OCI-LY1 (cell line): ENCODE results near the gene NUMB.

Experiments used
- H2AFZ ChIP-seq: fragments of 200-600 bp; sonication (generic), shearing (Covaris generic); 2 replicates; pipeline ENCODE4 v1.6.0; 2014; ENCODE audit warnings: antibody characterized with exemption, mild to moderate bottlenecking, low read length
- H3F3A ChIP-seq: fragments of 200-600 bp; sonication (generic), shearing (Covaris generic); 2 replicates; pipeline ENCODE4 v1.6.0; 2014; ENCODE audit warnings: mild to moderate bottlenecking, antibody characterized with exemption, low read length, moderate library complexity; ENCODE audit not compliant: insufficient read depth
- H3K27ac ChIP-seq: fragments of 200-600 bp; sonication (generic); 2 replicates; pipeline ENCODE4 v1.5.1; 2014; ENCODE audit warnings: low read length, mixed run types, mild to moderate bottlenecking, low read depth; ENCODE audit not compliant: poor library complexity, severe bottlenecking
- H3K27me3 ChIP-seq: fragments of 200-600 bp; sonication (generic); 2 replicates; pipeline ENCODE4 v1.6.0; 2014; ENCODE audit warnings: antibody characterized with exemption, mild to moderate bottlenecking, low read length, moderate library complexity; ENCODE audit not compliant: insufficient read depth
- H3K36me3 ChIP-seq: fragments of 200-600 bp; sonication (generic); 2 replicates; pipeline ENCODE4 v1.6.1; 2014; ENCODE audit warnings: mild to moderate bottlenecking, antibody characterized with exemption, low read length, moderate library complexity, mixed read lengths; ENCODE audit not compliant: insufficient read depth
- H3K4me1 ChIP-seq: fragments of 200-600 bp; sonication (generic); 2 replicates; pipeline ENCODE4 v1.5.1; 2014; ENCODE audit warnings: mild to moderate bottlenecking, low read length, moderate library complexity; ENCODE audit not compliant: insufficient read depth, severe bottlenecking
- H3K4me2 ChIP-seq: fragments of 200-600 bp; sonication (generic), shearing (Covaris generic); 2 replicates; pipeline ENCODE4 v1.6.1; 2014; ENCODE audit warnings: low read length
- H3K4me3 ChIP-seq: fragments of 200-600 bp; sonication (generic); 2 replicates; pipeline ENCODE4 v1.5.1; 2014; ENCODE audit warnings: low read length, low read depth, mild to moderate bottlenecking, mixed read lengths; ENCODE audit not compliant: poor library complexity, severe bottlenecking
- H3K79me2 ChIP-seq: fragments of 200-600 bp; shearing (Covaris generic); 2 replicates; pipeline ENCODE4 v1.6.1; 2016; ENCODE audit warnings: mixed run types, low read length, mixed read lengths; ENCODE audit not compliant: insufficient read depth
- H3K9ac ChIP-seq: fragments of 200-600 bp; sonication (generic), shearing (Covaris generic); 2 replicates; pipeline ENCODE4 v1.6.1; 2014; ENCODE audit warnings: mild to moderate bottlenecking, low read length, mixed read lengths
- H3K9me2 ChIP-seq: fragments of 200-600 bp; sonication (generic), shearing (Covaris generic); 2 replicates; pipeline ENCODE4 v1.6.1; 2014; ENCODE audit warnings: low read depth, mild to moderate bottlenecking, low read length, mixed read lengths
- H3K9me3 ChIP-seq: fragments of 200-600 bp; shearing (Covaris generic); 2 replicates; pipeline ENCODE4 v1.6.1; 2014; ENCODE audit warnings: low read length, mixed read lengths
- H4K20me1 ChIP-seq: fragments of 200-600 bp; sonication (generic), shearing (Covaris generic); 2 replicates; pipeline ENCODE4 v1.6.0; 2016; ENCODE audit warnings: mild to moderate bottlenecking, low read length; ENCODE audit not compliant: insufficient read depth
- EZH2 ChIP-seq: fragments of 200-600 bp; sonication (generic), shearing (Covaris generic); IDR thresholded peaks from 2 replicates; pipeline ENCODE4 v1.8.0; 2017; ENCODE audit warnings: borderline replicate concordance, mixed run types, mild to moderate bottlenecking, antibody characterized with exemption, low read length, moderate library complexity, mixed read lengths
- TF ChIP-seq, protein P1 (sequence below): fragments of 200-600 bp; sonication (generic), shearing (Covaris generic); IDR thresholded peaks from 2 replicates; pipeline ENCODE4 v1.5.1; 2017; ENCODE audit warnings: mild to moderate bottlenecking, antibody characterized with exemption, low read length, moderate library complexity, mixed read lengths

NUMB gene

DNA sequence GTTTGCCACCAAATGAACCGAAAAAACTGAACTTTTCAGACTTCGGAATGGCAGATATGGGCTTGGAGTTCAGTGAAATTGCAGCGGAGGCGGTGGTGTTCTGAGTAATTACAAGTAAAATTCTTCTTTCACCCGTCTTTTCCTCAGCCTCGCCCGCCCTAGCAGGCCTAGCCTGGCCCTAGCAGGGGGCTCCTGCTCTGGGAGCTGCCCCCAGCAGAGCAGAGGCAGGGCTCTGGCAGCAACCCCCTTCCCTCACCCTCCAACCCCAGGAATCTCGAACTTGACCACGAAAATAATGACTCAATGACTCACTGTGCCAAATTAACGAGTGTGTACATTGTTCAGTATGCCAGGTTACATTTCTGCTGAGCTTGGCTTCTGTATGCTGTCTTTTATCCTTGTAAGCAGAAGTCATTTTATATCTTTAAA, 219.9 kb downstream of the NUMB start:
- H3K4me3 ChIP-seq: peak overlapping the region; percentile 52
- no peaks in the 10 kb centered on the region for H3K9me3 ChIP-seq
- TF ChIP-seq, protein P1, sequence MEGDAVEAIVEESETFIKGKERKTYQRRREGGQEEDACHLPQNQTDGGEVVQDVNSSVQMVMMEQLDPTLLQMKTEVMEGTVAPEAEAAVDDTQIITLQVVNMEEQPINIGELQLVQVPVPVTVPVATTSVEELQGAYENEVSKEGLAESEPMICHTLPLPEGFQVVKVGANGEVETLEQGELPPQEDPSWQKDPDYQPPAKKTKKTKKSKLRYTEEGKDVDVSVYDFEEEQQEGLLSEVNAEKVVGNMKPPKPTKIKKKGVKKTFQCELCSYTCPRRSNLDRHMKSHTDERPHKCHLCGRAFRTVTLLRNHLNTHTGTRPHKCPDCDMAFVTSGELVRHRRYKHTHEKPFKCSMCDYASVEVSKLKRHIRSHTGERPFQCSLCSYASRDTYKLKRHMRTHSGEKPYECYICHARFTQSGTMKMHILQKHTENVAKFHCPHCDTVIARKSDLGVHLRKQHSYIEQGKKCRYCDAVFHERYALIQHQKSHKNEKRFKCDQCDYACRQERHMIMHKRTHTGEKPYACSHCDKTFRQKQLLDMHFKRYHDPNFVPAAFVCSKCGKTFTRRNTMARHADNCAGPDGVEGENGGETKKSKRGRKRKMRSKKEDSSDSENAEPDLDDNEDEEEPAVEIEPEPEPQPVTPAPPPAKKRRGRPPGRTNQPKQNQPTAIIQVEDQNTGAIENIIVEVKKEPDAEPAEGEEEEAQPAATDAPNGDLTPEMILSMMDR: no peak
- no peak for TF ChIP-seq EZH2
- H3K9ac ChIP-seq: no peak overlapping the region; the same call in 1 of the 2 replicates
- no peak overlapping the region for H3K27ac ChIP-seq
- no peaks in the 10 kb centered on the region for H3K36me3 ChIP-seq
- H3F3A ChIP-seq: no peaks in the 10 kb centered on the region
- no peaks in the 10 kb centered on the region for H3K79me2 ChIP-seq
- H3K4me1 ChIP-seq: peaks cover 20% of the 10 kb centered on the region
- no peak overlapping the region for H2AFZ ChIP-seq
- peaks cover 3% of the 10 kb centered on the region; the same call in 1 of the 2 replicates for H3K27me3 ChIP-seq
- H3K4me2 ChIP-seq: peak overlapping the region; percentile 63
- H4K20me1 ChIP-seq: no peaks in the 10 kb centered on the region
- no peaks in the 10 kb centered on the region for H3K9me2 ChIP-seq

DNA sequence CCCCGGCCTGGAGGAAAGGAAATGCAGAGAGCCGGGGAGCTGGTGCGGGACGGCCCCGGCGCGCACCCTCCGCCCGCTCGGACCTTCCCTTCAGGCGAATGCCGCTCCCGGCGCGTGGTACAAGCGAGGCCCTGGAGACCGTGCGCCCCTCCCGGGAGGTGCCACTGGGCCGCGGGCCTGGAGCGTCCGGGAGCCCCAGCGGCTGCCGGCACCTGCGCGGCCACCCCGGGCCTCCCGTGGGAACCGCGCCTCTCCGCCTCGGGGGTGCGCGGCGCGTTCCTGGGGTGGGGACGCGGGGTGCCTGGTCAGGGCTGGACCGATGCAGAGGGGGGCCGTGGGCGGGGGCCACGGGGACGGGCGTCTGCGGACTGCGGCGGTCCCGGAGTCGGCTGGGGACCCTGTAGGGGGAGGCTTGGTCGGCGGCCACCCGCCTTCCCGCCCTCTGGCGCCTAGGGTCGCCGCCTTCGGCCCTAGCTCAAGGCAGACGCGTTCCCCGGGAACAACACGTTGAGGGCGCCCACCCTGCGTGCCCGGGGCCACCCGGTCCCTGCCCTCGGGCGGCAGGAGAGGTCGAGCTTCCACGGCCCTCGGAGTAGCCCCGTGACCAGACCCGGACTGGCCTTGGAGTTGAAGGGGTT, 220.4 kb downstream of the NUMB start:
- no peak overlapping the region for H3K27ac ChIP-seq
- H3K4me1 ChIP-seq: peaks cover 20% of the 10 kb centered on the region
- H3K9me3 ChIP-seq: no peaks in the 10 kb centered on the region
- H3K36me3 ChIP-seq: no peaks in the 10 kb centered on the region
- H2AFZ ChIP-seq: no peak overlapping the region
- no peaks in the 10 kb centered on the region for H3K79me2 ChIP-seq
- H3K27me3 ChIP-seq: peaks cover 3% of the 10 kb centered on the region; the same call in 1 of the 2 replicates
- peak overlapping the region; percentile 63 for H3K4me2 ChIP-seq
- TF ChIP-seq, protein P1: no peak
- TF ChIP-seq EZH2: no peak
- no peak overlapping the region; the same call in 1 of the 2 replicates for H3K9ac ChIP-seq
- H3F3A ChIP-seq: no peaks in the 10 kb centered on the region
- H4K20me1 ChIP-seq: no peaks in the 10 kb centered on the region
- H3K4me3 ChIP-seq: peak overlapping the region; percentile 52
- H3K9me2 ChIP-seq: no peaks in the 10 kb centered on the region

DNA sequence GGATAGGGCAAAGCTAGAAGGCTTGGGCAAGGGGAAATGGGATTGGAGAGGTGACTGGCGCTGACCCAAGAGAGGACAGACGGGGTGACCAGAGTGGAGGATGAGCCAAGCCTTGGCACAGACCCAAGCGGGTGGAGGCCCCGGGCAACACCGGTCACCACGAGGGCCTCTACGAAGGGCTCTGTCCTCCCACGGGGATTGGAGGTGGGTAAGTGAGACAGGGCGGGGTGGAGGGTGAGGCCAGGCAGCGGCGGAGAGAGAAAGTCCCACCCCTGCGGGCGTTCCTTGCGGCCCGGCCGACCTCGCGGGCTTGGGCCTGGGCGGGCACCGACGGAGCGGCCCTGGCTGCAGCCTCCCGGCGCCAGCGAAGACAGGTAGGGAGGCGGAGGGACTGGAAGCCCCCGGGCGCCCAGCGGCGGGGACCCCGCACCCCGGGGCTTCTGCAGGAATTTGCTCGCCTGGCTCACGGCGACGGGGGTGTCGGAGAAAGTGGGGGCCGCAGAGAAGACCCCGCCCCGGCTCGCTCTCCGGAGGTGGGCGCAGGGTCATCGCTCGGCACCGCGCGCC, 221.0 kb downstream of the NUMB start, which contains the start of gene PAPLN:
Gene PAPLN, plus strand, starts transcription at position 288 of the 567 bp plus-strand sequence. CDS start 2,273 bp downstream, outside the sequence.
- H3K36me3 ChIP-seq: no peaks in the 10 kb centered on the region
- no peaks in the 10 kb centered on the region for H3F3A ChIP-seq
- H2AFZ ChIP-seq: no peak within 1 kb of the TSS
- no peak within 1 kb of the TSS; the same call in 1 of the 2 replicates for H3K9ac ChIP-seq
- peak within 1 kb of the TSS; percentile 63 for H3K4me2 ChIP-seq
- H3K9me3 ChIP-seq: no peaks in the 10 kb centered on the region
- peak within 1 kb of the TSS; percentile 52 for H3K4me3 ChIP-seq
- H3K9me2 ChIP-seq: no peaks in the 10 kb centered on the region
- H3K4me1 ChIP-seq: peaks cover 15% of the 10 kb centered on the region
- peaks cover 3% of the 10 kb centered on the region; the same call in 1 of the 2 replicates for H3K27me3 ChIP-seq
- TF ChIP-seq EZH2: no peak
- TF ChIP-seq, protein P1: no peak
- no peaks in the 10 kb centered on the region for H3K79me2 ChIP-seq
- H3K27ac ChIP-seq: no peak within 1 kb of the TSS
- H4K20me1 ChIP-seq: no peaks in the 10 kb centered on the region
